H9 (cell line): ENCODE results near the gene ZFP91. TPM values are rescaled to one million over a fixed set of nuclear protein-coding genes. Genes with fewer than 3 reads are reported as not detected.
"Not testable (repeated sequence)": the region's sequence is repeated elsewhere in the genome, so short reads cannot be mapped to it uniquely, and the experiment has no call there.

Experiments
- DNase-seq: peaks from one replicate; pipeline ENCODE4 v3.0.0-alpha.2; 2017
- H2AFZ ChIP-seq: one replicate; pipeline ENCODE4 v1.6.1; 2013; ENCODE audit warnings: mild to moderate bottlenecking, low read length, control low read depth, moderate library complexity
- H2AK5ac ChIP-seq: 2 replicates; pipeline ENCODE4 v1.6.1; 2013; ENCODE audit warnings: low read length, control low read depth, mixed read lengths; ENCODE audit not compliant: insufficient read length
- H2BK120ac ChIP-seq: one replicate; pipeline ENCODE4 v1.6.1; 2013; ENCODE audit warnings: low read depth, mild to moderate bottlenecking, low read length, control low read depth, inconsistent platforms; ENCODE audit not compliant: poor library complexity, severe bottlenecking
- H2BK12ac ChIP-seq: 2 replicates; pipeline ENCODE4 v1.6.1; 2013; ENCODE audit warnings: low read length, control low read depth, mixed read lengths, low read depth; ENCODE audit not compliant: insufficient read length
- H2BK15ac ChIP-seq: 2 replicates; pipeline ENCODE4 v1.6.1; 2013; ENCODE audit warnings: low read depth, low read length, control low read depth
- H2BK20ac ChIP-seq: one replicate; pipeline ENCODE4 v1.6.1; 2013; ENCODE audit warnings: low read depth, mild to moderate bottlenecking, low read length, control low read depth, inconsistent platforms; ENCODE audit not compliant: poor library complexity, severe bottlenecking
- H2BK5ac ChIP-seq: 2 replicates; pipeline ENCODE4 v1.6.1; 2013; ENCODE audit warnings: low read length, control low read depth, mixed read lengths; ENCODE audit not compliant: insufficient read length
- H3K14ac ChIP-seq: 2 replicates; pipeline ENCODE4 v1.6.1; 2013; ENCODE audit warnings: low read length, control low read depth; ENCODE audit not compliant: insufficient read depth
- H3K18ac ChIP-seq: 2 replicates; pipeline ENCODE4 v1.6.1; 2013; ENCODE audit warnings: low read depth, mild to moderate bottlenecking, mixed read lengths, low read length, control low read depth; ENCODE audit not compliant: insufficient read length
- H3K23ac ChIP-seq: 2 replicates; pipeline ENCODE4 v1.6.1; 2013; ENCODE audit warnings: low read length, control low read depth, mixed read lengths, low read depth; ENCODE audit not compliant: insufficient read length
- H3K23me2 ChIP-seq: 2 replicates; pipeline ENCODE4 v1.6.1; 2013; ENCODE audit warnings: low read depth, mild to moderate bottlenecking, mixed read lengths, low read length, control low read depth; ENCODE audit not compliant: insufficient read length, poor library complexity, severe bottlenecking
- H3K27ac ChIP-seq: 2 replicates; pipeline ENCODE4 v1.5.1; 2013; ENCODE audit warnings: low read length, control low read depth, mixed read lengths, low read depth; ENCODE audit not compliant: insufficient read length
- H3K27me3 ChIP-seq: 2 replicates; pipeline ENCODE4 v1.6.1; 2013; ENCODE audit warnings: low read length, control low read depth, inconsistent platforms; ENCODE audit not compliant: insufficient read depth
- H3K4ac ChIP-seq: 2 replicates; pipeline ENCODE4 v1.6.1; 2013; ENCODE audit warnings: low read depth, mild to moderate bottlenecking, control low read depth, inconsistent platforms, low read length, moderate library complexity
- H3K4me1 ChIP-seq: 2 replicates; pipeline ENCODE4 v1.6.1; 2013; ENCODE audit warnings: low read length, control low read depth, inconsistent platforms; ENCODE audit not compliant: insufficient read depth
- H3K4me2 ChIP-seq: 2 replicates; pipeline ENCODE4 v1.6.1; 2013; ENCODE audit warnings: low read length, control low read depth, mixed read lengths; ENCODE audit not compliant: insufficient read length, insufficient read depth
- H3K56ac ChIP-seq: 2 replicates; pipeline ENCODE4 v1.6.1; 2013; ENCODE audit warnings: low read depth, mild to moderate bottlenecking, mixed read lengths, low read length, control low read depth; ENCODE audit not compliant: insufficient read length
- H3K79me1 ChIP-seq: 2 replicates; pipeline ENCODE4 v1.6.1; 2013; ENCODE audit warnings: low read depth, mild to moderate bottlenecking, moderate library complexity, low read length, control low read depth, inconsistent platforms; ENCODE audit not compliant: insufficient read depth, poor library complexity, severe bottlenecking
- H3K79me2 ChIP-seq: 2 replicates; pipeline ENCODE4 v1.6.1; 2013; ENCODE audit warnings: low read length, control low read depth, inconsistent platforms; ENCODE audit not compliant: insufficient read depth
- H3K9ac ChIP-seq: 2 replicates; pipeline ENCODE4 v1.6.1; 2013; ENCODE audit warnings: low read length, control low read depth, mixed read lengths; ENCODE audit not compliant: insufficient read length; ENCODE audit errors: extremely low read depth
- H3K9me3 ChIP-seq: one replicate; pipeline ENCODE4 v1.6.1; 2013; ENCODE audit warnings: low read depth, low read length, inconsistent platforms; ENCODE audit not compliant: control insufficient read depth
- H3T11ph ChIP-seq: one replicate; pipeline ENCODE4 v1.6.1; 2013; ENCODE audit warnings: mild to moderate bottlenecking, low read length, control low read depth, inconsistent platforms
- H4K20me1 ChIP-seq: one replicate; pipeline ENCODE4 v1.6.1; 2013; ENCODE audit not compliant: control insufficient read depth, insufficient read length, insufficient read depth
- H4K5ac ChIP-seq: 2 replicates; pipeline ENCODE4 v1.6.1; 2013; ENCODE audit warnings: low read depth, mild to moderate bottlenecking, mixed read lengths, low read length, control low read depth; ENCODE audit not compliant: insufficient read length
- H4K8ac ChIP-seq: replicated peaks from 2 replicates; pipeline ENCODE4 v1.6.1; 2013; ENCODE audit warnings: low read length, control low read depth, mixed read lengths, low read depth; ENCODE audit not compliant: insufficient read length
- H4K91ac ChIP-seq: 2 replicates; pipeline ENCODE4 v1.6.1; 2013; ENCODE audit warnings: low read depth, mild to moderate bottlenecking, moderate library complexity, mixed read lengths, low read length, control low read depth; ENCODE audit not compliant: insufficient read length
- H3K27ac Mint-ChIP-seq, 3 experiments: 2 replicates in 2 of 3; 3 replicates in 1 of 3; pipeline ENCODE4 v1.8.0; 2020 to 2021; ENCODE audit warnings: mixed read lengths in 3 of 3, mild to moderate bottlenecking in 1 of 3, moderate library complexity in 1 of 3
- H3K27me3 Mint-ChIP-seq: 2 replicates; pipeline ENCODE4 v1.8.0; 2021; ENCODE audit warnings: low read depth, mild to moderate bottlenecking, moderate library complexity, mixed read lengths
- H3K36me3 Mint-ChIP-seq, 3 experiments: 2 replicates in 2 of 3; 3 replicates in 1 of 3; pipeline ENCODE4 v1.8.0; 2020 to 2021; ENCODE audit warnings: low read depth in 3 of 3, mixed read lengths in 3 of 3; ENCODE audit not compliant: insufficient read depth in 1 of 3
- H3K4me1 Mint-ChIP-seq, 2 experiments: 2 replicates each; pipeline ENCODE4 v1.8.0; 2020; ENCODE audit warnings: mixed read lengths in 2 of 2
- H3K4me3 Mint-ChIP-seq, 2 experiments: 2 replicates in 1 of 2; 3 replicates in 1 of 2; pipeline ENCODE4 v1.8.0; 2020 to 2021; ENCODE audit warnings: mild to moderate bottlenecking in 2 of 2, mixed read lengths in 2 of 2, moderate library complexity in 1 of 2
- H3K9me3 Mint-ChIP-seq, 2 experiments: 2 replicates in 1 of 2; 3 replicates in 1 of 2; pipeline ENCODE4 v1.8.0; 2020; ENCODE audit warnings: mild to moderate bottlenecking in 2 of 2, mixed read lengths in 2 of 2, moderate library complexity in 1 of 2
- WGBS: extraction: QIAGEN DNeasy Blood & Tissue Kit; methylation state at CpG from one replicate; pipeline ENCODE4 v1.1.7; 2013; ENCODE audit warnings: missing lambda C conversion rate, low lambda C conversion rate, mixed read lengths; ENCODE audit not compliant: insufficient read length; ENCODE audit errors: extremely low coverage; 5-methylcytosine and 5-hydroxymethylcytosine counted together
- total RNA-seq: library from RNA; stranded (reverse); gene quantifications from 2 replicates; pipeline ENCODE4 v1.2.1, GENCODE V29; 2021
- TF ChIP-seq, protein P1 (sequence below): fragments of 200-600 bp; sonication (generic); conservative IDR thresholded peaks from 3 replicates; pipeline ENCODE4 v1.8.0; 2021; ENCODE audit warnings: antibody characterized with exemption, mild to moderate bottlenecking

ZFP91 gene
- total RNA-seq, 1 experiment from 2014 or later, result 32.9 TPM

DNA sequence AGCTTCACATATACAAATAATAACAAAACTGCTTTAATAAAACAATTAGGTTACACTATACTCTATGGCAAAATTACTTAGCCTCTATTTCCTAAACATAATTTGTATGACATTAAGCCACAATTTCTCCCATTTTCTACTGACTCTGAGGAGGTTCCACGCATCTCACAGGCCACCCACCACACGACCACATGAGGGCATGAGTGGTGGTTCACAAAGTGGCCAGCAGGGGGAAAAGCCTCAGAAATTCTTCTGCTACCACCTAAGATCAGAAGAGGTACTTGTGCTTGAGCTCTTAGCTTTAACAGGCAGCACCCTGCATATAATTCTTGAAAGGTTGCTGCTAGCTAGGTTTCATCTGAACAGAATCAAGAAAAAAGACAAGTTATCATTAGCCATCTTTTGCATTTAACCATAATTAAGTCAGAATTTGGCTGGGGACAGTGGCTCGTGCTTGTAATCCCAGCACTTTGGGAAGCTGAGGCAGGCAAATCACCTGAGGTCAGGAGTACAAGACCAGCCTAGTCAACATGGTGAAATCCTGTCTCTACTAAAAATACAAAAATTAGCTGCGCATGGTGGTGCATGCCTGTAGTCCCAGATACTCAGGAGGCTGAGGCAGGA lies 10.9 kb upstream of the ZFP91 start:
- H3K9me3 Mint-ChIP-seq, result no peaks in the 10 kb centered on the region
- no peak overlapping the region for H2BK5ac ChIP-seq
- H3K23me2 ChIP-seq, result no peaks in the 10 kb centered on the region
- H3K27ac Mint-ChIP-seq, result no peak overlapping the region
- no peak overlapping the region for H4K91ac ChIP-seq
- DNase-seq, result peak; percentile 67
- H3K18ac ChIP-seq, result no peak overlapping the region
- WGBS, result no CpG with 5 or more reads among the region's 4 CpGs
- no peak overlapping the region for H4K8ac ChIP-seq
- peaks cover 0 to 8% (median 5%) of the 10 kb centered on the region in 3 experiments; a peak in 2 of 7 replicates for H3K36me3 Mint-ChIP-seq
- H3K4me3 Mint-ChIP-seq, result no peak overlapping the region
- no peak overlapping the region for H2AK5ac ChIP-seq
- H3K4me1 Mint-ChIP-seq, result no peaks in the 10 kb centered on the region
- no peak overlapping the region for H3K56ac ChIP-seq
- no peak overlapping the region for H2BK120ac ChIP-seq
- H3K27me3 ChIP-seq, result no peaks in the 10 kb centered on the region
- no peaks in the 10 kb centered on the region for H3K79me2 ChIP-seq
- no peak overlapping the region for H3K4ac ChIP-seq
- no peaks in the 10 kb centered on the region for H3K9me3 ChIP-seq
- no peaks in the 10 kb centered on the region; the same call in 1 of the 2 replicates for H3K27me3 Mint-ChIP-seq
- no peak overlapping the region for H3K9ac ChIP-seq
- no peak overlapping the region for H3T11ph ChIP-seq
- no peak overlapping the region for H2BK15ac ChIP-seq
- no peak overlapping the region for H2AFZ ChIP-seq
- H2BK12ac ChIP-seq, result no peak overlapping the region
- no peak overlapping the region for H3K23ac ChIP-seq
- no peaks in the 10 kb centered on the region for H4K20me1 ChIP-seq
- H3K14ac ChIP-seq, result no peak overlapping the region
- no peak overlapping the region for H4K5ac ChIP-seq
- H3K79me1 ChIP-seq, result no peaks in the 10 kb centered on the region
- no peak overlapping the region for H2BK20ac ChIP-seq
- H3K4me2 ChIP-seq, result no peak overlapping the region
- H3K4me1 ChIP-seq, result no peaks in the 10 kb centered on the region
- TF ChIP-seq, protein P1, sequence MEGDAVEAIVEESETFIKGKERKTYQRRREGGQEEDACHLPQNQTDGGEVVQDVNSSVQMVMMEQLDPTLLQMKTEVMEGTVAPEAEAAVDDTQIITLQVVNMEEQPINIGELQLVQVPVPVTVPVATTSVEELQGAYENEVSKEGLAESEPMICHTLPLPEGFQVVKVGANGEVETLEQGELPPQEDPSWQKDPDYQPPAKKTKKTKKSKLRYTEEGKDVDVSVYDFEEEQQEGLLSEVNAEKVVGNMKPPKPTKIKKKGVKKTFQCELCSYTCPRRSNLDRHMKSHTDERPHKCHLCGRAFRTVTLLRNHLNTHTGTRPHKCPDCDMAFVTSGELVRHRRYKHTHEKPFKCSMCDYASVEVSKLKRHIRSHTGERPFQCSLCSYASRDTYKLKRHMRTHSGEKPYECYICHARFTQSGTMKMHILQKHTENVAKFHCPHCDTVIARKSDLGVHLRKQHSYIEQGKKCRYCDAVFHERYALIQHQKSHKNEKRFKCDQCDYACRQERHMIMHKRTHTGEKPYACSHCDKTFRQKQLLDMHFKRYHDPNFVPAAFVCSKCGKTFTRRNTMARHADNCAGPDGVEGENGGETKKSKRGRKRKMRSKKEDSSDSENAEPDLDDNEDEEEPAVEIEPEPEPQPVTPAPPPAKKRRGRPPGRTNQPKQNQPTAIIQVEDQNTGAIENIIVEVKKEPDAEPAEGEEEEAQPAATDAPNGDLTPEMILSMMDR, result peak; percentile 83
- H3K27ac ChIP-seq, result no peak overlapping the region

DNA sequence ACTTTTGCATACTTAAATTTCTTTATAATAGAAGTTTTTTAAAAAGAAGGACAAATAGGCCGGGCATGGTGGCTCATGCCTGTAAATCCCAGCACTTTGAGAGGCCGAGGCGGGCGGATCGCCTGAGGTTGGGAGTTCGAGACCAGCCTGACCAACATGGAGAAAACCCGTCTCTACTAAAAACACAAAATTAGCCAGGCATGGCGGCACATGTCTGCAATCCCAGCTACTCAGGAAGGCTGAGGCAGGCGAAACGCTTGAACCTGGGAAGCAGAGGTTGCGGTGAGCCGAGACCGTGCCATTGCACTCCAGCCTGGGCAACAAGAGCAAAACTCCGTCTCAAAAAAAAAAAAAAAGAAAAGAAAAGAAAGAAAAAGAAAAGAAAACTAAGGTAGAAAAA lies 6.0 kb upstream of the ZFP91 start:
- not testable (repeated sequence) for H3K4me1 ChIP-seq, H3K23ac ChIP-seq, H4K91ac ChIP-seq, H4K20me1 ChIP-seq, H3K27me3 ChIP-seq, H3K9me3 ChIP-seq, H2AFZ ChIP-seq, H3K14ac ChIP-seq, H3K23me2 ChIP-seq, H3K36me3 Mint-ChIP-seq, H2BK12ac ChIP-seq, H2BK120ac ChIP-seq, H2BK15ac ChIP-seq, H3T11ph ChIP-seq, H3K27ac Mint-ChIP-seq, H2BK20ac ChIP-seq, H3K18ac ChIP-seq, DNase-seq, H2BK5ac ChIP-seq, H3K4ac ChIP-seq, H3K56ac ChIP-seq, H2AK5ac ChIP-seq, H3K79me2 ChIP-seq, H3K27me3 Mint-ChIP-seq, H3K9me3 Mint-ChIP-seq, H4K8ac ChIP-seq, H3K4me2 ChIP-seq, H4K5ac ChIP-seq, H3K79me1 ChIP-seq, H3K9ac ChIP-seq, H3K4me3 Mint-ChIP-seq, H3K27ac ChIP-seq
- no CpG with 5 or more reads among the region's 14 CpGs for WGBS
- peaks cover 9 to 12% of the 10 kb centered on the region in 2 experiments for H3K4me1 Mint-ChIP-seq
